GM19351 (cell line): Measurements from ENCODE around the gene MLEC.

Experiments
- ATAC-seq: cut with Tn5 transposase; IDR thresholded peaks from one replicate; pipeline ENCODE4 v1.9.1; 2021; ENCODE audit warnings: mild to moderate bottlenecking, moderate library complexity; ENCODE audit not compliant: unreplicated experiment

The MLEC gene

GRCh38 chr12:120739821-120740613 lies 53.1 kb downstream of the MLEC start:
- ATAC-seq, result no peak

DNA sequence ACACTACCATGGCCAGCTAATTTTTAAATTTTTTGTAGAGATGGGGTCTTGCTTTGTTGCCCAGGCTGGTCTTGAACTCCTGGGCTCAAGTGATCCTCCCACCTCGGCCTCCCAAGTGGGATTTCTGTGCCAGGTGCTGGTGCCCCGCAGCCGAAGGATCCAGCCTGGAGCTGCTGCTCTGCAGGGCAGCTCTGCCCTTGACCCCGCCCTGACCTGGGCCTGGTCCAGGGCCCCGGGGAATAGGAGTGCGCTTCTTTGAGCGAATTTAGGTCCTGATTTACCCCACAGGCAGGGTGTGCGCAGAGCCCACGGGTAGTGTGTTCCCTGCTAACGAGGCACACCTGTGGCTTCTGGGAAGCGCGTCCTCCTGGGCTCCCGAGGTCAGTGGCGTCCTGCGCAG lies 53.9 kb downstream of the MLEC start:
- no peak for ATAC-seq

DNA sequence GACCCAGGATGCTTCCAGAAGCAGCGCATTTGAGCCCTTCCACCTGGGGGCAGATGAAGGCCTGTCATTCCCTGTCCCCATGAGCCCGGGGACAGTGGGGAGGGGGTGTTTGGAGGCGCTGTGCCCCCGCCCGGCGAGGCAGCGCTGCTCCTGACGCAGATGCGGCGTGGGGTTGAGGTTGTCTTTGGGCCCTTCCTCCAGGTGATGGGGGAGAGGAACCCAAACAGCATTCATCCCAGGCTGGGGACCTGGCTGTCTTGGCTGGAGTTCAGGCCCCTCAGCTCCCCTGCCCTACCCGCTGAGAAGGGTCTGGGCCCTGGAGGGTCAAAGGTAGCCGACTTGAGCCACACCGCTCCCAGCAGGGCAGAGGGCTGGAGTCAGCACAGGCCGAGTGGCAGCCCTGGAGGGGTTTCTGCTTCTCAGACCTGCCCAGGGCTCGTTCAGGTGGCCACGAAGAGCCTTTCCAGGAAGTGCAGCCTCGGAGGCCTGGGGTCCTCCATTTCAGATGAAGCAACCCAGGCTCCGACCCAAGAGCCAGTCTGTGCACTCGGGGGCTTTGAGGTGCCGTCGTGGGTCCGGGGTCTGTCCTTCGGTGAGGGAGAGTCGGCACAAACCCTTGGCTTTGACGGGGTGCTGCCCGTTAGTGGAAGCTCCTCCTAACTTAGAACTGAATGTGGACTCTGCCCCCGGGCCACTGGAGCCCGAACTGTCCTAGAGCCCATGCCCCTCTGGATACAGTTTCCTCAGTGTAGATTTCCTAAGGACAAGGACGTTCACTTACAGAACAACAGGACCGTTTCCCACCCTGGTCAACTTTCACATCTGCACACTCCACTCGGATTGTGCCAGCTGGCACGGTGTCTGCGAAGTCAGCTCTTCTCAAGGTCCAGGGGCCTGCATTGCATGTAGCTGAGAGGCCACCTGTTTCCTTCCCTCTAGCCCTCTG lies 54.8 kb downstream of the MLEC start:
- ATAC-seq, result no peak

DNA sequence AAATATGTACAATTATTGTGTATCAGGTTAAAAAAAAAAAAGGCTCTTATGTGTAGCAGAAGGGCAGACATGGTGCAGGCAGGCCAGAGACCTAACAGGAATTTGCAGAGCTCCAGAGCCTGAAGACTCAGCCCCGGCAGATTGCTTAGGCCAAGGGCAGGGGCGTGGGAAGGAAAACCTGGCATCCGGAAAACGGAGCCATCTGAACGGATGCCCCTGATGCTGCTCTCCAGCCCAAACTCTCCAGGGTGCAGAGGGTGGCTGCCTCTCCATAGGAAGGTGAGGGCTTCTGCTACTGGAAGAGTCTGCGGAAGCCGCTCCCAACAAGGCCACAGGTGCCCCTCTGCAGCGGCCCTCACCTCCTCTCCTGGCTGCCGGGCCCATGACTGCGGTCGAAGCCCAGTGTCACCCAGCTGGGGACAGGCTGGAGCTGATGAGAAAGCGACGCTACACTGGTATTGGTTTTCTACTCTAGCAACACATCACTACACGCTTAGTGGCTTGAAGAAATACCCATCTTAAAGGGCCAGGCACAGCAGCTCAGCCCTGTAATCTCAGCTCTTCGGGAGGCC lies 58.1 kb downstream of the MLEC start:
- no peak for ATAC-seq

- no peak for ATAC-seq
Observed at GRCh38 chr12:120748242-120748641, 61.3 kb downstream of the MLEC start.

- no peak for ATAC-seq
Observed at GRCh38 chr12:120749256-120749655, 62.3 kb downstream of the MLEC start.

GRCh38 chr12:120750806-120751205 lies 63.9 kb downstream of the MLEC start:
- no peak for ATAC-seq

GRCh38 chr12:120751389-120751788 lies 64.4 kb downstream of the MLEC start:
- no peak for ATAC-seq
